OCI-LY3 (cell line): Measurements from ENCODE around the gene TMEM190.

Source experiments
- CTCF ChIP-seq: fragments of 200-600, 300-600 bp; sonication (generic); IDR thresholded peaks from 2 replicates; pipeline ENCODE4 v1.5.1; 2014; ENCODE audit warnings: antibody characterized with exemption, low read length, low read depth
- EZH2phosphoT487 ChIP-seq: fragments of 200-600 bp; shearing (Covaris generic); IDR thresholded peaks from 2 replicates; pipeline ENCODE4 v1.6.1; 2018; ENCODE audit warnings: antibody characterized with exemption, mixed run types, low read depth

DNA sequence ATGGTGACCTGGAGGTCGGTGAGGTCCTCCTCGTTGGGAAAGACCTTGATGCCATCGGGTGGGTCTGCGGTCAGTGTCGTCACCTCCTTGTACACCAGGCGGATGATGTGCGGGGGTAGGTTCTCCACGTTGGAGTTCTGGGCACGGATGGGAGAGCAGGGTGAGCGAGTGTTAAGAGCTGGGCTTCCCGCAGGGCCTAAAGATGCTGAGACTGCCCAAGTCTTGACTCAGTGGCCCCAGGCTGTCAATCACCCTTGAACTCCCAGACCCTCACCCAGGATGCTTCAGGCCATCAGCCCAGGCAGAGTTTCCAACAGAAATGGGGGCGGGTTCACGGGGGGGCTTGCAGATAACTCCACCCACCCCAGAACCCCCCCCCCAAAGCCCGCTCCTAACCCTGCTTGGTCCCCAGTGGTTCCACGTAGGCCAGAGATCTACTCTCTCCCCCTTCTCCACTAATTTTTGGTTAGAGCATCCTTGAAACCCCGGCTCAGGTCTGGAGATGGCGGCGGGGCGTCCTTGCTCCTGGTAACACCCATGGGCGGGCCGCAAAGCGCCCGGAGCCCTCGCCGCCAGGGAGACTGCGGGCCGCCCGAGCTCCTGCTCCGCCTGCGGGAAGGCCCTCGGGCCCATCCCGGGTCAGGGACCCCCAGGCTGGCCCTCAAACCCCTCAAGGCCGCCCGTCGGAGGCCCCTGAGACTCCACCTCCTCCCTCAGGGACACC is 30.4 kb downstream of the TMEM190 start:
- no peak for TF ChIP-seq CTCF
- no peak for TF ChIP-seq EZH2phosphoT487
